Neural progenitor cell (in vitro differentiated cells): ENCODE measurements around the gene WDR70. TPM values are rescaled to one million over a fixed set of nuclear protein-coding genes. Genes with fewer than 3 reads are reported as not detected.
"Not testable (repeated sequence)": the region's sequence is repeated elsewhere in the genome, so short reads cannot be mapped to it uniquely, and the experiment has no call there.

Source experiments
- DNase-seq: peaks from one replicate; pipeline ENCODE4 v3.0.0-alpha.2; 2016; ENCODE audit warnings: low spot score
- H2AFZ ChIP-seq: fragments of 200-600 bp; sonication (generic); replicated peaks from 2 replicates; pipeline ENCODE4 v1.6.1; 2016; ENCODE audit warnings: antibody characterized with exemption
- H3F3A ChIP-seq: fragments of 200-600 bp; sonication (generic); 2 replicates; pipeline ENCODE4 v1.6.1; 2016; ENCODE audit warnings: antibody characterized with exemption, low read depth
- H3K27ac ChIP-seq: fragments of 200-600 bp; sonication (generic); 2 replicates; pipeline ENCODE4 v1.5.1; 2016; ENCODE audit warnings: mild to moderate bottlenecking
- H3K27me3 ChIP-seq: fragments of 200-600 bp; sonication (generic); 2 replicates; pipeline ENCODE4 v1.6.1; 2016; ENCODE audit warnings: mild to moderate bottlenecking, moderate library complexity
- H3K36me3 ChIP-seq: fragments of 200-600 bp; sonication (generic); 2 replicates; pipeline ENCODE4 v1.5.1; 2016
- H3K4me1 ChIP-seq: fragments of 200-600 bp; sonication (generic); 2 replicates; pipeline ENCODE4 v1.6.1; 2016; ENCODE audit warnings: mixed run types
- H3K4me2 ChIP-seq: fragments of 200-600 bp; sonication (generic); 2 replicates; pipeline ENCODE4 v1.6.1; 2016
- H3K4me3 ChIP-seq: fragments of 200-600 bp; sonication (generic); 2 replicates; pipeline ENCODE4 v1.5.1; 2016
- H3K79me2 ChIP-seq: fragments of 200-600 bp; sonication (generic); 2 replicates; pipeline ENCODE4 v1.6.1; 2016; ENCODE audit warnings: low read depth
- H3K9ac ChIP-seq: fragments of 200-600 bp; sonication (generic); 2 replicates; pipeline ENCODE4 v1.6.1; 2016
- H3K9me3 ChIP-seq: fragments of 200-600 bp; sonication (generic); 2 replicates; pipeline ENCODE4 v1.5.1; 2016; ENCODE audit warnings: low read depth
- H4K20me1 ChIP-seq: fragments of 200-600 bp; sonication (generic); 2 replicates; pipeline ENCODE4 v1.6.1; 2016; ENCODE audit warnings: low read depth
- H3K27ac Mint-ChIP-seq: 3 replicates; pipeline ENCODE4 v1.8.0; 2021; ENCODE audit warnings: mixed read lengths
- H3K27me3 Mint-ChIP-seq: 2 replicates; pipeline ENCODE4 v1.8.0; 2022; ENCODE audit warnings: low read depth, mild to moderate bottlenecking, inconsistent platforms, moderate library complexity, mixed read lengths; ENCODE audit not compliant: insufficient read depth
- H3K36me3 Mint-ChIP-seq: 3 replicates; pipeline ENCODE4 v1.8.0; 2021; ENCODE audit warnings: mixed read lengths
- H3K4me1 Mint-ChIP-seq: 3 replicates; pipeline ENCODE4 v1.8.0; 2021; ENCODE audit warnings: mixed read lengths
- H3K4me3 Mint-ChIP-seq: 3 replicates; pipeline ENCODE4 v1.8.0; 2021; ENCODE audit warnings: mild to moderate bottlenecking, moderate library complexity, mixed read lengths
- H3K9me3 Mint-ChIP-seq: 3 replicates; pipeline ENCODE4 v1.8.0; 2020; ENCODE audit warnings: mixed read lengths
- CTCF ChIP-seq: fragments of 200-600 bp; sonication (generic); IDR thresholded peaks from 2 replicates; pipeline ENCODE4 v1.5.1; 2017; ENCODE audit warnings: antibody characterized with exemption, mild to moderate bottlenecking
- EZH2 ChIP-seq: fragments of 200-600 bp; sonication (generic); IDR thresholded peaks from 2 replicates; pipeline ENCODE4 v1.6.1; 2017; ENCODE audit warnings: antibody characterized with exemption, mild to moderate bottlenecking, moderate library complexity
- EZH2phosphoT487 ChIP-seq: fragments of 200-600 bp; sonication (generic); IDR thresholded peaks from 2 replicates; pipeline ENCODE4 v1.6.1; 2017; ENCODE audit warnings: antibody characterized with exemption
- total RNA-seq: library from RNA; depleted of rRNA; stranded (reverse); fragments of >200 nt; gene quantifications from 2 replicates; pipeline ENCODE4 v1.2.3, GENCODE V29; 2015; ENCODE audit warnings: low replicate concordance

WDR70 gene
- total RNA-seq, 1 donor from 2014 or later = 46.2 TPM

GRCh38 chr5:37506722-37507121 lies 127.6 kb downstream of the WDR70 start:
- Mint-ChIP-seq H3K27ac (no peak overlapping the region), H3K9me3 (peaks cover 7% of the 10 kb centered on the region), H3K27me3 (no peaks in the 10 kb centered on the region), H3K4me1 (no peaks in the 10 kb centered on the region), H3K4me3 (no peak overlapping the region), H3K36me3 (peaks cover 5% of the 10 kb centered on the region)
- H3K4me2 ChIP-seq = no peak overlapping the region
- H3K27me3 ChIP-seq = no peaks in the 10 kb centered on the region
- H3K79me2 ChIP-seq = no peaks in the 10 kb centered on the region
- H3K9ac ChIP-seq = no peak overlapping the region
- no peaks in the 10 kb centered on the region for H3K4me1 ChIP-seq
- DNase-seq = no peak
- no peaks in the 10 kb centered on the region for H3F3A ChIP-seq
- H4K20me1 ChIP-seq = no peaks in the 10 kb centered on the region
- no peaks in the 10 kb centered on the region for H3K9me3 ChIP-seq
- no peak for TF ChIP-seq CTCF
- no peak for TF ChIP-seq EZH2phosphoT487
- TF ChIP-seq EZH2 = no peak
- H2AFZ ChIP-seq = no peak overlapping the region
- no peak overlapping the region for H3K27ac ChIP-seq
- no peak overlapping the region for H3K4me3 ChIP-seq
- H3K36me3 ChIP-seq = no peaks in the 10 kb centered on the region

GRCh38 chr5:37511646-37512045 lies 132.5 kb downstream of the WDR70 start:
- H3K4me1 Mint-ChIP-seq = no peaks in the 10 kb centered on the region
- H3K36me3 Mint-ChIP-seq = no peaks in the 10 kb centered on the region
- H3K9me3 ChIP-seq = no peaks in the 10 kb centered on the region
- H3K4me3 ChIP-seq = no peak overlapping the region
- no peak overlapping the region for H3K27ac ChIP-seq
- H3K9me3 Mint-ChIP-seq = no peaks in the 10 kb centered on the region
- no peak overlapping the region for H3K4me2 ChIP-seq
- H3K9ac ChIP-seq = no peak overlapping the region
- H3K27me3 ChIP-seq = no peaks in the 10 kb centered on the region
- H3K79me2 ChIP-seq = no peaks in the 10 kb centered on the region
- no peaks in the 10 kb centered on the region for H3F3A ChIP-seq
- H3K4me3 Mint-ChIP-seq = no peak overlapping the region
- no peaks in the 10 kb centered on the region for H3K27me3 Mint-ChIP-seq
- H2AFZ ChIP-seq = no peak overlapping the region
- H3K27ac Mint-ChIP-seq = no peak overlapping the region
- no peaks in the 10 kb centered on the region for H3K4me1 ChIP-seq
- TF ChIP-seq EZH2 (no peak), CTCF (no peak), EZH2phosphoT487 (no peak)
- no peaks in the 10 kb centered on the region for H4K20me1 ChIP-seq
- no peaks in the 10 kb centered on the region for H3K36me3 ChIP-seq
- DNase-seq = no peak

- no peaks in the 10 kb centered on the region for H3F3A ChIP-seq
- no peak overlapping the region for H3K9ac ChIP-seq
- Mint-ChIP-seq H3K9me3 (peaks cover 3% of the 10 kb centered on the region), H3K4me1 (no peaks in the 10 kb centered on the region), H3K27me3 (no peaks in the 10 kb centered on the region), H3K4me3 (no peak overlapping the region), H3K36me3 (peaks cover 7% of the 10 kb centered on the region), H3K27ac (no peak overlapping the region)
- no peak overlapping the region for H3K27ac ChIP-seq
- H3K36me3 ChIP-seq = no peaks in the 10 kb centered on the region
- H4K20me1 ChIP-seq = no peaks in the 10 kb centered on the region
- no peak for DNase-seq
- TF ChIP-seq EZH2 (no peak), EZH2phosphoT487 (no peak), CTCF (no peak)
- H3K4me3 ChIP-seq = no peak overlapping the region
- no peaks in the 10 kb centered on the region for H3K27me3 ChIP-seq
- H2AFZ ChIP-seq = no peak overlapping the region
- H3K4me1 ChIP-seq = no peaks in the 10 kb centered on the region
- H3K79me2 ChIP-seq = no peaks in the 10 kb centered on the region
- H3K9me3 ChIP-seq = peaks cover 9% of the 10 kb centered on the region
- no peak overlapping the region for H3K4me2 ChIP-seq
These were observed 135.8 kb downstream of the WDR70 start for GRCh38 chr5:37514946-37515345.

DNA sequence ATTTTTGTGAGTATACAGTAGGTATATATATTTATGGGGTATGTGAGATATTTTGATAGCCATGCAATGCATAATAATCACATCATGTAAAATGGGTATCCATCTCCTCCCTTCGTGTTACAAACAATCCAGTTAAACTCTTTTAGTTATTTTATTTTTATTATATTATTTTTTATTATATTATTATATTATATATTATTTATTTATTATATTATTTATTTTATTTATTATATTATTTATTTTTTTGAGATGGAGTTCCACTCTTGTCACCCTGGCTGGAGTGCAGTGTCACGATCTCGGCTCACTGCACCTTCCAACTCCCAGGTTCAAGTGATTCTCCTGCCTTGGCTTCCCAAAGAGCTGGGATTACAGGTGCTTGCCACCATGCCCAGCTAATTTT lies 138.6 kb downstream of the WDR70 start:
- H4K20me1 ChIP-seq = no peaks in the 10 kb centered on the region
- no peak overlapping the region for H3K9ac ChIP-seq
- no peaks in the 10 kb centered on the region for H3K36me3 ChIP-seq
- no peak overlapping the region for H2AFZ ChIP-seq
- H3K36me3 Mint-ChIP-seq = peaks cover 14% of the 10 kb centered on the region
- H3K4me3 ChIP-seq = no peak overlapping the region
- H3K9me3 Mint-ChIP-seq = peaks cover 13% of the 10 kb centered on the region
- no peak overlapping the region for H3K27ac ChIP-seq
- no peaks in the 10 kb centered on the region for H3K4me1 Mint-ChIP-seq
- TF ChIP-seq EZH2 = no peak
- TF ChIP-seq EZH2phosphoT487 = no peak
- no peak for TF ChIP-seq CTCF
- H3F3A ChIP-seq = no peaks in the 10 kb centered on the region
- no peaks in the 10 kb centered on the region for H3K4me1 ChIP-seq
- H3K27me3 Mint-ChIP-seq = peaks cover 2% of the 10 kb centered on the region
- peaks cover 9% of the 10 kb centered on the region for H3K9me3 ChIP-seq
- H3K79me2 ChIP-seq = no peaks in the 10 kb centered on the region
- DNase-seq = no peak
- no peak overlapping the region for H3K27ac Mint-ChIP-seq
- H3K4me2 ChIP-seq = no peak overlapping the region
- no peaks in the 10 kb centered on the region for H3K27me3 ChIP-seq
- H3K4me3 Mint-ChIP-seq = no peak overlapping the region

DNA sequence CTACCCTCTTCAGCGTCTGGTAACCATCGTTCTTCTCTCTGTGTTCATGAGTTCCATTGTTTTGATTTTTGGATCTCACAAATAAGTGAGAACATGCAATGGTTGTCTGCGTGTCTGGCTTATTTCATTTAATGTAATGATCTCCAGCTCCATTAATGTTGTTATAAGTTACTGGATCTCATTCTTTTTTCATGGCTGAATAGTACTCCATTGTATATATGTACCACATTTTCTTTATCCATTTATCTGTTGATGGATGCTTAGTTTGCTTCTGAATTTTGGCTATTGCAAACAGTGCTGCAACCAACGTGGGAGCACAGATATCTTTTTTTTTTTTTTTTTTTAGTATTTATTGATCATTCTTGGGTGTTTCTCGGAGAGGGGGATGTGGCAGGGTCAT lies 139.2 kb downstream of the WDR70 start:
- H3K27ac Mint-ChIP-seq, H3K4me1 ChIP-seq, DNase-seq, H3K9me3 ChIP-seq, H3K27ac ChIP-seq, H3K4me2 ChIP-seq, H2AFZ ChIP-seq, H3K4me1 Mint-ChIP-seq, H3K9ac ChIP-seq, H3K27me3 ChIP-seq, H3K79me2 ChIP-seq, H3F3A ChIP-seq, H4K20me1 ChIP-seq, H3K36me3 ChIP-seq, H3K4me3 Mint-ChIP-seq, H3K27me3 Mint-ChIP-seq, H3K4me3 ChIP-seq: not testable (repeated sequence)
- H3K36me3 Mint-ChIP-seq = peaks cover 14% of the 10 kb centered on the region
- H3K9me3 Mint-ChIP-seq = peaks cover 14% of the 10 kb centered on the region
